HT-29 (cell line): ENCODE data around the gene SLC31A1. TPM values are rescaled to one million over a fixed set of nuclear protein-coding genes. Genes with fewer than 3 reads are reported as not detected.
A peak's percentile ranks its signal among the peaks of the same experiment; 100 is the strongest.
"Not testable (repeated sequence)": the region's sequence is repeated elsewhere in the genome, so short reads cannot be mapped to it uniquely, and the experiment has no call there.

Source experiments
- DNase-seq: peaks from one replicate; pipeline ENCODE4 v3.0.0-alpha.2; 2015; ENCODE audit warnings: low spot score
- total RNA-seq: library from RNA; depleted of rRNA; stranded (reverse); fragments of >200 nt; shearing (Covaris generic); gene quantifications from 2 replicates; pipeline ENCODE4 v1.2.3, GENCODE V29; 2014

The SLC31A1 gene
- total RNA-seq, 1 experiment from 2014 or later = 13.4 TPM

DNA sequence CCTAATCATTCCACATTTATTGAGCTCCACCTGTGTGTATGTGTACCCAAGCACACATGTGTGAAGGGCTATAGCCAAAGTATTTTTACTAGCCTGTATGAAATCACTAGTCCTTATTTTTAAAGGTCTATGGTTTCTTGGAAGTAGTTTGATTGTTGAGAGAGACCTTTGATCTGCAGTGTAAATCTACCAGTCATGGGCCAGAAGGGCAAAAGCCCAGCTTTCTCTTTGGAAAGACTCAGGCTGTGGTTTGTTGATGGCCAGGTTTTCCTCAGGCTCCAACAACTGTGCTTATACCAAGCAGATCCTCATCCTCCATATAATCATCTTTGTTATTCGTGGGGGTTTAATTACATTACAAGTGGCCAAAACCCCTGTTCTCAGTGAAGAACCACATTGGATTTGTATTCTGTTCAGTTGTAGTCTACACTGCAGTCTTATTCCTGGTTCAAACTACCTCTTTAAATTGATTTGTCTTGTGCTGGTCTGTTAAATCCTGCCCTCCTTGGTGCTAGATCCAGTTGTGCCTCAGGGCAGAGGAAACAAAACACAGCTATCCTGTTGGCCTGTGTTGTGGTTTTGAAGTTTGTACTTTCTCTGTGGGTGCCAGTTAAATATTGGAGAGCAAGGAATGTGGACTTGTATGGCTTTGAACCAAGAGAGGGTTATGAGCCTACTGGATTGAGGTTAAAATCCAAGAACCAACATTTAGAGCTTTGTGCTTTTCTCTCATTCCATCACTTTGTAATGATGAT is 40.8 kb downstream of the SLC31A1 start:
- no peak for DNase-seq

DNA sequence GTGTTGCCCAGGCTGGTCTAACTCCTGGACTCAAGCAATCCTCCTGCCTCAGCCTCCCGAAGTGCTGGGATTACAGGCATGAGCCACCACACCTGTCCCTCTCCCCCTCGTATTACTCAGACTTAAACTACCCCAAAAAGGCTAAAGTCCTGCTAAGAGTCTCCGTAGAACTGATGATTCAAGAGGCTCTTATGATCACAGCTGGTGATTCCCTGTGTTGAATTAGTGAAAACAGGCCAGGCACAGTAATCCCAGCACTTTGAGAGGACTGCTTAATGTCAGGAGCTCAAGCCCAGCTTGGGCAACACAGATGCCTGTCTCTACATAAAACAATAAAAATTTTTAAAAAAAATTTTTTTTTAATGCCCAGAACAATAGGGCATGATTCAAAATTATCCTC is 44.8 kb downstream of the SLC31A1 start:
- no peak for DNase-seq

DNA sequence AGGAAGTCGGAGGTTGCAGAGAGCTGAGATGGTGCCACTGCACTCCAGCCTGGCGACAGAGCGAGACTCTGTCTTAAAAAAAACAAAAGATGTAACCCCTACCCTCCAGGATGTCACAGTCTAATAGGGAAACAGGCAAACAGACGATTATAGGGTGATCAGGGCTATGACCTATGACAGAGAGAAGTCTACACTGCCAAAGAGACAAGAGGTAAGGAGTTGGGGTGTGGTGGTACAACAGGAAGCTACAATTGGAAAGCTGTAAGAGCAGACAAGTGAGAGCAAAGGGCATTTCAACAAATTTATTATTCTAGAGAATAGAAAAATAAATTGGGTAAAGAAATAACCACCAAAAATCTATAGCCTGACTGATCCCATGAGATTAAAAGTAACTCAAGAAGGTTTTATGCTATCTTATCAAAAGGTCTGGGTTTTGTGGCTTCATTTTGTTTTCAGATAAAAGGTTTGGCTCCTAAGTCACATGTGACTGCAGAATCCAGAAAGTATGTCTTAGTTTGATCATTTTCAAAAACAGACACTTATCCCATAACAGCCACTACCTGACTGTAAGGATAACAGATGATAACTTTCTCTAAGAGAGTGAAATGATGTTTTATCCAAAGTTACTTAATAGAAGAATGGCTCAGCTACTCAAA is 46.7 kb downstream of the SLC31A1 start:
- DNase-seq = no peak

DNA sequence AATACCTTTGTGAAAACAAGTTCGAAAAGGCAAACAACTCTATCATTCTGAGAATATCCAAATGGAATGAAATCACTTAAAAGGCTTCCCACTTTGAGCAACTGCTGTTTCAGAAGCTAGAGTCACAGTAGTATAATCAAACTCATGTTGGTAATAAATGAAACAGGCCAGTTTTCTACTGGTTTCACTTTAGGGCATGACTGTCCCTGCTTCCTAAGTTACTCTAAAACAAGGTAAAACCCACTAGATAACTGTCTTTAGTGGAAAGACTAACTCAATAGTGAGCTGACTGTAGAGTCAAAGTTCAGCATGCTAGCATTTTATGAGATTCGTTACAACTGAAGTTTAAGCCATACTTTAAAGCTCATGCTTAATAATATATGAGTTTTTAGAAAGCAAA is 48.0 kb downstream of the SLC31A1 start:
- DNase-seq = no peak

DNA sequence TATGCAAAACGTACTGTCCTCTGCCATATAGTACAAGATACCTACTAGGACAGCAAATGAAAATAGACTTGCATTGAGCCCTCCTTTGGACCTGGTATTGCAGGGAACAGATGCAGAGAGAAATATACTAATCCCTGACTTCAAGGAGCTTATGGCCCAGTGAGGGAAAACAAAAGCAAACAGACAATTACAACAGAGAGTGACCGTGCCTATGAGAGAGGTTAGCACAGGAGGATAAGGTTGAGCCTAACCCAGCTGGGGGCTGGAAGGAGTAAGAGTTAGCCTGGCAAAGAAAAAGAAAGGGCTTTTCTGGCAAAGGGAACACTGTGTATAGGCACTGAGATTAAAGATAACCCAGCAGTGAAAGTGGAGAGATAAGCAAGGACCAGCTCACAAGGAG is 48.5 kb downstream of the SLC31A1 start:
- DNase-seq = no peak

DNA sequence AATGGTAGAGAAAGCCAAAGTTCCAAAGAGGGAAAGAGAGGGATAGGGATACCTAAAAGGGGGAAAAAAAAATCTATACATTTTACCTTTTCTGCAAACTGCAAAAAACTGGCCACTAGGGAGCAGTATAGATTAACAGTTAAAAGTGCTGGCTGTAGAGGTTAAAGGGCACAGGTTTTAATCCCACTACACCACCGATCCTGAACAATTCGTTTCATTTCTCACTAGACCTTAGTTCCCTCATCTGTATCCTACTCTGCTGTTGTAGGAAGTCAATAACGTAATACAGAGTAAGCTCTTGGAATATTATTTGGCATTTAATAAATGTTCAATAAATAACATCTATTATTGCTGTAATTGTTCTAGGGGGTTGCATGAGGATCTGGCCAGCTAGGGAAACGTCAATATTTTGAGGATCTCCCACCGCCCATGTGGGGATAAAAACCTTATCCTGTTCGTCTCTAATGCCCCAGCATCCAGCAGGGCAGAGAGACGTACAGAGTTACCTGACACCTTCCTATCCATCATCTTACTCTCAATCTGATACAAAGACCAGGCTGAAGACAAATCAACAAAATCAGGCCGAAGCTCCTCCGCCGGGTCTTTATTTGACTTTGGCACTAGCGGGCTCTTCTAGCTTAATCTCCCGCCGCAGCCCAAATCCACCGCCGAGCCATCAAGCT is 53.3 kb downstream of the SLC31A1 start:
- peak; percentile 83 for DNase-seq

DNA sequence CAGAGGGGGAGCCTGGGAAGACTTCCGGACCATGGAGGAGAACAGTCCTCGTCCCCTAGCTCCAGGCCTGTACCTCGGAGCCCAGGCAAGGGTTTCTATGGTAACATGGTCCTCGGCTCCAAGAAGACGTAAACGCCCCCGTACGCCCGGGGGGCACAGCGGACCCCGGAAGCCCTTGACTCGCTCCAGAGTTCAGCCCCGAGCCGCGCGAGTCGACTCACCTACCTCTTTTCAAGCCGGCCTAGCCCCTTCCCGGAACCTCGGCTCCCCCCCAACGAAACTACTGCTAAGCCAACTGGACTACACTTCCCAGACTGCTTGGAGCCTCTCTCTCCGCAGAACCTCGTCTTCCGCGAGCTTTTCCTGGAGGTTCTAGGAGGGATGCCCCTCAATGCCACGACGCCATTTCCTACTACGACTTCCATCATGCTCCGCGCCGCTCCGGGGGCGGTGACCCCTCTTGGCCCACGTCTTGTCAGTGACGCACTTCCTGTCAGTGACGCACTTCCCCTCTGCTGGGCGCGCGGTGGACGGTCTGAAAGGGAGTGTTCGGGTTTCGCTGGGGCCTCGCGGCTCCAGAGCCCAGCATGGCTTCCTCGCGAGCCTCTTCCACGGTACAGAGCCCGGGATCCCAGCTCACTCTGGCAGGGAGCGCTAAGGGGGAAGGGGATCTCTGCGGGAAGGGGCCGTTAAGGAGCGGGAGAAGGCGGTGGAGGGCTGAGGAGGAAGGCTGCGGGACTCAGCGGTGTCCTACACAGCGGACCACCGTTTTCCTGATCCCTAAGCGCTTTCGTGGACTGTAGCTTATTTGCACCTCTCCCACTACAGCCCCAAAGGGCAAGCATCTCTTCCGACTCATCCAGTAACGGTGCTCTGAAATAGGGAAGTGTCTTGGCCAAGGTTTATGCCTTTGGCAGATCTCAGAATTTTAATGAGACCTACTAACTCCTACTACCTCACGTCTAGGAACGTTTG is 54.1 kb downstream of the SLC31A1 start, which contains the start of the genes CDC26 and PRPF4:
Gene CDC26 (minus strand): TSS at position 416 of the 975 bp plus-strand sequence. CDS start 3,065 bp downstream, outside the sequence.
Gene PRPF4 (plus strand): TSS at position 502 of the 975 bp plus-strand sequence. CDS start 86 bp downstream, at position 588.
- DNase-seq = peak; percentile 98

DNA sequence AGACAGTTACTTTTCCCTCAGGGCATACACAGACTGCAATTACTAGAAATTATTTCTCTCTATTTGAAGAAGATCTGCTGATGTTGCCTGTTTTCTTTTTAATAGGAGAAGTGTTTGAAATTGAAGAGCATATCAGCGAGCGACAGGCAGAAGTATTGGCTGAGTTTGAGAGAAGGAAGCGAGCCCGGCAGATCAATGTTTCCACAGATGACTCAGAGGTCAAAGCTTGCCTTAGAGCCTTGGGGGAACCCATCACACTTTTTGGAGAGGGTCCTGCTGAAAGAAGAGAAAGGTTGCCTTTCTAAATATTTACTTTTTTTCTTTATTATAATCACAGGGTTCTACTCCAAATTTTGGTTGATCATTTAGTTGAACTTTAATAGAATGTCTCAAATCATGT is 57.5 kb downstream of the SLC31A1 start:
- DNase-seq = no peak

DNA sequence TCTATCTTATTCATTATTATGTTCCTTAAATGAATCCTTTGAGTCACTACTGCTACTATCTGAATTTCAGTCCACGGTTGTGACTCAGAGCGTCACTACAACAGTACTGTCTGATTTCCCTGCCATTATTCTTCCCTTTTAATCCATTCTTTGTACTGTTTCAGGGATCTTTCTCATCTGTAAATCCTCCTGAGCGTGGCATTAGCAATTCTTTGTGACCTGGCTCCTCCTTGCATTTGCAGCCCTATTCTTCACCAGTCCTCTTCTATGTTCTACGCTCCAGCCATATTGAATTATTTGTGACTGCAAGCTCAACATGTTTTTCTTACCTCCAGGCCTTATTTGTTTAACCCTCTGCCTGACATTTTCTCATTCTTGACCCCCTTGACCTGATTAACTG is 60.0 kb downstream of the SLC31A1 start:
- no peak for DNase-seq

DNA sequence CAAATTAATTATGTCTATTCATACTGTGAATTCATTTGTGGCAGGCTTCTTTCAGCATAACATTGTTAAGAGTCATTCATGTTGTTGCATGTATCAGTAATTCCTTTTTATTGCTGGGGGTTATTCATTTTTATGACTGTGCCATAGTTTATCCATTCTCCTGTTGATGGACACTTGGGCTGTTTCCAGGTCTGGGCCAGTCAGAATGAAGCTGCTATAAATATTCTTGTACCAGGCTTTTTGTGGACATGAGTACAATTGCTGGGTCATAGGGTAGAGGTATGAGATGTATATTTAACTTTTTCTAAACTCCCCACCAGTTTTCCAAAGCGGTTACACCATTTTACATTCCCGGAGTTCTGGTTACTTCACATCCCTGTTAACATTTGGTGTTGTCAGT is 67.7 kb downstream of the SLC31A1 start:
- no peak for DNase-seq

DNA sequence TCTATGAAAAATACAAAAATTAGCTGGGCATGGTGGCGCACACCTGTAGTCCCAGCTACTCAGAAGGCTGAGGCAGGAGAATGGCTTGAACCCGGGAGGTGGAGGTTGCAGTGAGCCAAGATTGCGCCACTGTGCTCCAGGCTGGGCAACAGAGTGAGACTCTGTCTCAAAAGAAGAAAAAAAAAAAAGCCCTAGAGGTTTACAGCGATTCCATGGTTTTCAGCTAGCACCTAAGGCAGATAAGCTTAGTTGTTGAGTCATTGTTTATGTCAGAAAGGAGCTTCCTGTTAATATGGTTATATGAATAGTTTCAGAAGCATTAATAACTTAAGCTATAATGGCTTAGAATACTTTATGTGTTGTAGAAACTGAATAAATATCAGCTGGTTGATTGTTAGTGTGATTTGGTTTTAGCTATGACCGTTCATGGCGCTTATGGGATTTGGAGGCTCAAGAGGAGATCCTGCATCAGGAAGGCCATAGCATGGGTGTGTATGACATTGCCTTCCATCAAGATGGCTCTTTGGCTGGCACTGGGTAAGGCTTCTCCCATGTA is 68.8 kb downstream of the SLC31A1 start:
- no peak for DNase-seq

DNA sequence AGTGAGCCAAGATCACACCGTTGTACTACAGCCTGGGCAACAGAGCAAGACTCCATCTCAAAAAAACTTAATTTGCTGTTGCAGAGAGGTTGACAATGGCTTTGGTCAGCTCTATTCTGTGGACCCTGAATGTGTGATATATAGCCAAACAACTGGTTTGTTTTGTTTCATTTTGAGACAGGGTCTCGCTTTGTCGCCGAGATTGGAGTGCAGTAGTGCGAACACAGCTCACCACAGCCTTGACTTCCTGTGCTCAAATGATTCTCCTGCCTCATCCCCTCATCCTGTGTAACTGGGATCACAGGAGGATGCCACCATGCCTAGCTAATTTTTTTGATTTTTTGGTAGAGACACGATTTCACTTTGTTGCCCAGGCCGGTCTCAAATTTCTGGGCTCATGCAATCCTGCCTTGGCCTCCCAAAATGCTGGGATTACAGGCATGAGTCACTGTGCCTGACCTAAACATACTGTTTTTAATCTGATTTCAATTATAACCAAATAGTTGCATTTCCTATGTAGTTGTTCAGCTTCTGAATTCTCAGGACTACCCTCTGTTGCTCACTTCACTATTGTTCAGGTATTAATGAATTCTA is 72.0 kb downstream of the SLC31A1 start:
- DNase-seq = no peak

DNA sequence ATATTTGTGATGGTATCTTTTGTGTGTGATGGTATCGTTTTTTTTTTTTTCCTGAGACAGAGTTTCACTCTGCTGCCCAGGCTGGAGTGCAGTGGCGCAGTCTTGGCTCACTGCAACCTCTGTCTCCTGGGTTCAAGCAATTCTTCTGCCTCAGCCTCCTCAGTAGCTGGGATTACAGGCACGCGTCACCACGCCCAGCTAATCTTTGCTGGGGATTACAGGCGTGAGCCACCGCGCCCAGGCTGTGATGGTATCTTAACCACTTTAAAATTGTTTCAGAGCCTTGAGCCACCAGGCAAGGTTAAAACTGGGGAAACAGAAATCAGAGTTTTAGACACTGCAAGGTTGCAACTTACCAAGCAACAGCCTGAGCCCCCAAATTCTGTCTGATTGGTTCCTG is 74.9 kb downstream of the SLC31A1 start:
- DNase-seq = not testable (repeated sequence)

DNA sequence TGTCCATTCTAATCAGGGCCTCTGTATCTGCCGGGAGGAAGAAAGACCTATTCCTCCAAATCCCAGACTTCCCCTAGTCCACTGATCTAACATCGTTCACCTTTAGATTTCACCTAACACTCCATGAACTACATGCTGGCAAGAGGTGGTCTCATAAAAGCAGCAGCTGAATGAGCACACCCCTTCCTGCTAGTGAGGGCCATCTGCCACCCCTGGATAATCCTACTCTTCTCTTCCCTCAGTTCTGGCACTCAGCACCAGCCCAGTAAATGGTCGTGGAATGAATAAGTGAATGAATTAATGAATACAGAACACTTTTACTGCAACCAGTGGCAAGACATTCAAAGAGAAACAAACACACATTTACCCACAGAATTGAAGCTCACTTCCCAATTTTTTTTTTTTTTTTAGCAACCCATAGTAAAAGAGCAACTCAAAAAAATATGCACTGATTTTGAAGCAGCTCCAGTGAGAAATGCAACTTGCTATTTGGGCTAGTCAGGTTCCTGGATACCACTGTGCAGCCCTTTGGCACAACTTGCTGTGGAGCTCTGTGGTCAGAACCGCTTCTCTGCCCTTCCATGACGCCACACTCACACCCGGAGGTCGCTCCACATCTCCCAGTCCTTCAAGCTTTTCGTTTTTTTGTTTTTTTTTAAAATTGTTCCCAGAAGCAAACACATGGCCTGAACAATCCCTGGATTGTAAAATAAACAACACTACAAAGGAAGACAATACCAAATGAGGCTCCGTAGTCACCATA is 75.6 kb downstream of the SLC31A1 start:
- no peak for DNase-seq

DNA sequence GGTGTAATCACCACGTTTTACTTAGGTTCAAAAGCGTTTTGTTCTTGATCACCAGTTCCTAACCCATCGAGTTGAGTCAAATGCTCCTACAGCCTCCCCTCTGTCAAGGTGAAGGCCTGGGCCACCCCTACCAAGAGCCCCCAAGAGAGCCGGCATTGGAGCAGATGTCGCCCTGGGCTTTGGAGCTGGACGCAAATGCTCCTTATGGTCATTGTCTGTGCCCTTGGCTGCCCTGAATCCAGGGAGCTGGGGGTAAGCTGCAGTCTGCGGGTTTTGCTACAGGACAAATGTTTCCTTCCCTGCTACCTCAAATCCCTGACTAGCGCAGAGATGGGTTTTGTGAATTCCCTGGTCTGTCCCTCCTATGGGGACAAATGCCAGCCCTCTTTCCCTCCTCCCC is 77.0 kb downstream of the SLC31A1 start:
- no peak for DNase-seq

DNA sequence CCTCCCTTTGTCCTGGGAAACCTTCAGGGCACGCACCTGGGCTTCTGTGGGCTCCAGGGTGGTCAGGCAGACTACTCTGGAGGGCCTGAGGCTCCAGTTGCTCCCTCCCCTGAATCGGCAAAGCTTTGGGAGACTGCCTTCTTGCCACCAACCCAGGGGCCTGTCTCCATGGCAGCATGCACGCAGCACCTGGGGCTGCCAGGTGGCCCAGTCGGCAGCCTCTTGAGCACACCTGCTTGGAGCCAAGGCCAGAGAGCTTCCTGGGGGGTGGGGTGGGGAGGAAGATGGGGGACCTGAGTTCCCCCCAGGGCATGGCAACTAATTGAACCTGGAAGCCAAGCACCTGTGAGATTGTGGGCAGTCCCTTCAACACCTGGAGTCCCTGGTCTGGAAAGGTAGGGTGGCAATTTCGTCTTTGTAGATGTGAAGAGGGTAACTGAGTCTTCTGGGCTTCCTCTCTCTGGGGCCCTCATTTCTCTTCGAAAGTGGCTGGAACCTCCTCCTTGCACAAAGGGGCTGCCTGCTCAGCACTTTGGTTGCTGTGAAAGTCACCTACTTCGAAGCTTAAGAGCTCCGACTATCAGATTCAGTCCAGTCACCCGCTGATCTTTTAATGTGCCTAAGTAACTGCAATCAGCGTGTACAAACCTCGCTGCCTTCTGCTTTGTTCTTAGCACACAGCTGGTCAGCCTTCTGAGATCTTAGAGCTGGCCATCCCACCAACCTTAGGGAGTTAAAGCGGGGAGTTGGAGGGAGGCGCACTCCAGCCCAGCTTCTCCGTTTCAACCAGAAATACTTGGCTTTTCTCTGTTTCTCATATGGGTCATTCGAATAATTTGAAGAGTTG is 77.8 kb downstream of the SLC31A1 start:
- DNase-seq = no peak

DNA sequence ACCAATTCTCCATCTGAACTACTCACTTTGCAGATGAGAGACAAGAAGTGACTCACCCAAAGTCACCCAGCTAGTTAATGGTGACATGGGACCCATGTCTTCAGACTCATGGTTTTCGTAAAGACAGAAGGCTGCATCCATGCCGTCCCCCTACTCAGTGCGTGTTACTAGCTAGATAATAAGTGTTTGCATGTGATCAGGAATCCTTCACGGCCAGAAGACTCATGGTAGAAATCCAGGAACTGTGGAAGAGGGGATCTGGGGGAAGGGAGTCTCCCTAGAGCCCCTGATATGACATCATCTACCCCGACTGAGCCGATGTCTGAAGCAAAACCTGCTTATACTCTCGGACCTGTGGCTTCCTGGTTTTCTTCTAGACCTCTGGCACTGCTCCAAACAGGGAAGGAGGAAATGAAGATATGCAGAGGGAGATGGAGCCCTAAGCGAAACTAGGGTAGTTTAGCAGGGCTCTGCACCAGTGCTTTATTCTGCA is 78.5 kb downstream of the SLC31A1 start:
- DNase-seq = peak; percentile 85

DNA sequence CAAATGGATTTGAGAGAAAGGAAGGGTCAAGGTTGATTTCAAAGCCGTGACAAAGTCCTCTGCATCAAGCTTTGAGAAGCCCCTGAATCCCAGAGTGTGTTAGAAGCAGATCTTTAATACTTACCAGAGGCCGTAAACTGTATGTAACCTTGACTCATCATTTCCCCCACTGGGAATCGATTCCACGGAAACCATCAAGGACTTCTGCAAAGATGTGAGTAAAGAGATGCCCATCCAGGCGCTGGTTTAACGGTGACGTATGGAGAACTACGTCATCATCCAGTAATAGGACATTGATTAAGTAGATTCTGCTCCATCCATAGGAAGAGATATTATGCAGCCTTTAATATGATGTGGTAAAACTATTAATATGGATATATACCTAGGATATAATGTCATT is 80.2 kb downstream of the SLC31A1 start:
- DNase-seq = no peak
